T-helper 9 cell (primary cell): ENCODE measurements around the gene PLCE1.
"Not testable (repeated sequence)": the region's sequence is repeated elsewhere in the genome, so short reads cannot be mapped to it uniquely, and the experiment has no call there.

Experiments used
- DNase-seq: peaks from one replicate; pipeline ENCODE4 v3.0.0-alpha.2; 2020
- total RNA-seq, 2 donors: gene quantifications; one replicate each; lab custom pipeline; 2026; lab: John Stamatoyannopoulos, UW

The PLCE1 gene
- total RNA-seq, result 0 to 0.14 reads per million in 2 donors

DNA sequence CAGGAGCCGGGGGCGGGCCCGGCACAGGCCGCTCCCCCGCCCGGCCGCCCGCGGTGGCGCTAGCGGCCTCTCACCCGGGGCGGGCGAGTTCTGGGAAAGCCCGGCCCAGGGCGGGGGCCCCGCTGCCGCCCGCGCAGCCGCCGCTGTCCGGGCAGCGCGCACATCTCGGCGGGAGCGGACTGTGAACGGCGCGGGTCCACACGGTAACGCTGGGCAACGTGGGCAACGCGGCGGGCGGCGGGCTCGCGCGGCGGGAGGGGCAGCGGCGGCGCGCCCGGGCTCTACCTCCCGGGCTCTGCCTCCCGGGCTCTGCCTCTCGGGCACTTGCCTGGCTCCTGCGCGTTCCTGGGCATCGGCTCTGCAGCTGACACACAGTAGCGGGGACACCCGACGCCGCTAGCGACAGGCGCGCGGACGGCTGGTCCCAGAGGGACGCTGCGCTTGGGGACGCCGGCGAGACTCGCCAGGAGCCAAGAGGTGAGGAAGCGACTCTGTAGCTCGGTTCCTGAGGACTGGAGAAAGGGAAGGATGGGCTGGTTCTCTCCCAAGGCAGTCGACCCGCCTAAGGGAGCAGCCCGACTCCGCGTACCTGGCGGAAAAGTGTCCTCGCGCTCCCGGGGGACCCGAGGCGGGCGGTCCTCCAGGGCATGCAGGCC, at the start of gene PLCE1:
TSS of gene PLCE1 (plus strand) at position 150 of the 656 bp plus-strand sequence. CDS start 37,116 bp downstream, outside the sequence.
- no peak for DNase-seq

DNA sequence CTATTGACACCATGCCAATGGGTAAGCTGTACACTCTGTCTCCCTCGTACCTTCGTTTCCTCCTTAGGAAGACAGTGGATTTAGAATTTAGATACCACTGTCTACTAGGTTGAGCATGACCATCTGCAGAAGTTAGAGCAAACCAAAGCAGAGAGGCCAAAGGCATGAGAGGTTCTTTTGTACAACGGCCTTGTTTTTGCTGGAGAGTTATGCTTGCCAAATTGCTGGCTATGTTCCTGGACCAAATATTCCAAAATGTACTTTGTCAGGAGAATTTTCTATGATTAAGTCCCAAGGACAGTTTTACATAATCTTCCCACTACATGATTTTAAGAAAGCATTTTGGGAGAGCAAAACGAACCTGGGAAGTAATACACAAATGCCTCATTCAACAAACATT, 47.9 kb upstream of the PLCE1 start:
- no peak for DNase-seq

DNA sequence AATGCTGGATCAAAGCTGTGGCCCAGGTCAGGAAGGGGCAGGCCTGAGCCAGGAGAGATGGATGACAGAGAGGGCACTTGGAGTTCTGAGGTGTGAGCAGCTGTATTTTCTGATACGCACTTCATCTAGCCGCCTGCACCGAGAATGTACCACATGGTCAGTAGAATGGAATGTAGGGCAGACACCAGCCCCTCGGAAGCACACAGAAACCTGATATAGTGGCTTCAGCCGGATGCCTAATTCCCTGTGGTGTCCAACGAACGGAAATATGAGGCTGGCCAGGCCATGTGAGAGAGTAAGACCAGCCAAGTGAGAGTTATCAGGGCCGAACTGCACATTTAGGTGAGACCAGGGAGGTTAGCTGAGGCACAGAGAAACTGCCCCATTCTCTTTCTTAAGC, 46.7 kb upstream of the PLCE1 start:
- DNase-seq, result no peak

GRCh38 chr10:93947524-93947923, 46.2 kb upstream of the PLCE1 start:
- no peak for DNase-seq

- no peak for DNase-seq
Observed at GRCh38 chr10:93951905-93952304, 41.8 kb upstream of the PLCE1 start.

DNA sequence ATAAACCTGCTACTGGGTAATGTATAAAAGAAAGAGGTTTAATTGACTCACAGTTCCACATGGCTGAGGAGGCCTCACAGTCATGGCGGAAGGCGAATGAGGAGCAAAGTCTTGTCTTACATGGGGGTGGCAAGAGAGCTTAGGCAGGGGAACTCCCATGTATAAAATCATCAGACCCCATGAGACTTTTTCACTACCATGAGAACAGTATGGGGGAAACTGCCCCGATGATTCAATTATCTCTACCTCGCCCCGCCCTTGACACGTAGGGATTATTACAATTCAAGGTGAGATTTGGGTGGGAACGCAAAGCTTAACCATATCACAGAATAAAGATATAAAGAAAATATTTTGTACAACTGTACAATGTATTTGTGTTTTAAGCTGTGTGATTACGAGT, 39.4 kb upstream of the PLCE1 start:
- no peak for DNase-seq

- DNase-seq, result no peak
Observed at GRCh38 chr10:93954726-93955363, 38.9 kb upstream of the PLCE1 start.

DNA sequence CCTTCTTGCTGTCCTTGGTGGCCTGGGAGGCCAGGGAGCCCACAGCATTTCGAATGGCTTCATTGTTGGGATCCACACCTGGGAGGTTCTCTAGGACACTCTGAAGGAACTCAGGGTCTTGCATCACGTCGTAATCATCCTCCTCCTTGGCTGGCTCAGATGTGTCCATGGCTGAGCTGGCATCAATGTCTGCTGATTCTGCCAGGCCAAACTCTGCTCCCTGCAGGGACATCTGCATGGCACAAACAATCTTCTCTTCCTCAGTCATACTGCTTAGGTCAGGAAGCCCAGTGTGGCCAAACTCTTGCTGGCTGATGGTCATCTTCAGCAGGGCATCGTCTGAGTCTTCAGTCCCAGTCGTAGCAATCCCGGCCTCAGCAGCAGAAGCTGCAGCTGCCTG, 34.9 kb upstream of the PLCE1 start:
- DNase-seq, result no peak

DNA sequence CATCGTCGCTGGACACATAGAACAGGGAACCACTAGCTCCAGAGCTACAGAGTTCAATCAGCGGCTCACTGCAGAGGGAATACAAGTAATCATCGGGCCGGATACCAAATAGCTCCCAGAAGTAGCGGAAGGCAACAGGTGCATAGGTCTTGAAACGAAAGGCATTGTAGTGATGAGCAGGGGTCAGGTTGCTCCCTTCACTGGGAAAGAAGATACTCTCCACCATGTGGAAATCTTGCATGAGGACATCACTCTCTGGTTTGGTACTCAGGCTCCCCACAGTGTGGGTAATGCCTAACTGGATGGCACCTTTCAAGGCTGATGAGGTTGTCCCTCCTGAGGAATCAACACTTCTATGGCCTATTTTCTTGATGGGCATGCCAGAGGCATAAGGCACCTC, 32.7 kb upstream of the PLCE1 start:
- DNase-seq, result not testable (repeated sequence)

DNA sequence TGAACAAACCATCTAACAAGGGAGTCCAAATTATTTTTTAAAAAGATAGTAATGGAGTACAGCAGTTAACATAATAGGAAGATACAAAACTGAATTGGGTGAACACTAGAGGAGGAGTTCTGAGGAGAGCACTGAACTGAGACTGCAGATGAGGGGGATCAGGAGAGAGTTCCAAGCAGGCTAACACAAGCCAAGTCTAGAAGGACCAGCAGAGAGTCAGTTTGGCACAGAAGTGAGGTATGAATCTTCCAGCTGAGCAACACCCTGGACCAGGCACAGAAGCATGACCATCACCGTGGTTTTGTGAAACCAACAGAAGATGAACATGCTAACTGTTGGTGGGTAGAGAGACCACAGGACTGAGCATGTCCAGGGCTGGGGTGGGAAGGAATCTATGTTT, 30.8 kb upstream of the PLCE1 start:
- no peak for DNase-seq

GRCh38 chr10:93963434-93963833, 30.3 kb upstream of the PLCE1 start:
- DNase-seq, result no peak

DNA sequence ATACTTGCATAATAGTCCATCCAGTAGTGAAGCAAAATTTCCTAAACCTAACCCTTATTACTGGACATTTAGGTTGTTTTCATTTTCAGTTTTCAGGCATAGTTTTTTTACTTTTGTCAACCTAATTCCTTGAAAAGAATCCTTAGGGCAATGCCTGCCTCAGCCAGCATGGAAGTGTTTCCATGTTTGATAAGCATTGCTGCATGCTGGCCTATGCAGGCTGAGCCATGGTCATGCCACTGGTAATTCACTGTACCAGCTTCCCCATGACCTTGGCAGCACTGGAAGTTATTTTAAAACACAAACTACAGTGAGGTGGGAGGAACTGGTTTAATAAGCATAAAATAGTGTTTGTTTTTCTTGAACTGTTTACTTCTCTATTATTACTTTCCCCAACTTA, 27.8 kb upstream of the PLCE1 start:
- no peak for DNase-seq

GRCh38 chr10:93967756-93968155, 26.0 kb upstream of the PLCE1 start:
- DNase-seq, result no peak

- no peak for DNase-seq
Observed at GRCh38 chr10:93968540-93968945, 25.2 kb upstream of the PLCE1 start.

DNA sequence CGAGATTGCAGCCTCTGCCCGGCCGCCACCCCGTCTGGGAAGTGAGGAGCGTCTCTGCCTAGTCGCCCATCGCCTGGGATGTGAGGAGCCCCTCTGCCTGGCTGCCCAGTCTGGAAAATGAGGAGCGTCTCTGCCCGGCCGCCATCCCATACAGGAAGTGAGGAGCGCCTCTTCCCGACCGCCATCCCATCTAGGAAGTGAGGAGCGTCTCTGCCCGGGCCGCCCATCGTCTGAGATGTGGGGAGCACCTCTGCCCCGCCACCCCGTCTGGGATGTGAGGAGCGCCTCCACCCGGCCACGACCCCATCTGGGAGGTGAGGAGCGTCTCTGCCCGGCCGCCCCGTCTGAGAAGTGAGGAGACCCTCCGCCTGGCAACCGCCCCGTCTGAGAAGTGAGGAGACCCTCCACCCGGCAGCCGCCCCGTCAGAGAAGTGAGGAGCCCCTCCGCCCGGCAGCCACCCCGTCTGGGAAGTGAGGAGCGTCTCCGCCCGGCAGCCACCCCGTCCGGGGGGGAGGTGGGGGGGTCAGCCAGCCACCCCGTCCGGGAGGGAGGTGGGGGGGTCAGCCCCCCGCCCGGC, 23.2 kb upstream of the PLCE1 start:
- DNase-seq, result not testable (repeated sequence)

GRCh38 chr10:93973748-93974445, 19.8 kb upstream of the PLCE1 start:
- no peak for DNase-seq

DNA sequence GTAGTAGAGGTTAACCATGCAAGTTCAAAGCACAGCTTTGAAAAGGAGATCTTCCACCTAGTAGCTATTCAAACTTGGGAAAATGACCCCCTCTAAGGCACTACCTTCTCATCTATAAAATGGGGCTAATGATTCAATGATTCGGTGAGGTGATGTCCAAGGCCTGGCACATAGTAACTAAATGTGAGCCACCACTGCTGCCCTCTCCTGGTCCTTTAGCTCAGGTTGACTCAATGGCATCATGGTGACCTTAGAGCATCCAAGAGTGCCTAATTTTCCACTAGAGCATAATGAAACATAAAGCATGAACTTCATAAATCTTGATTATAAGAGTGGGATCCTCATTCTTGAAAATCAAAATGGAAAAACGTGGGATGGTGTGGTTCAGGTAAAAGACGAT, 16.3 kb upstream of the PLCE1 start:
- no peak for DNase-seq

- no peak for DNase-seq
Observed at GRCh38 chr10:93980486-93980885, 13.2 kb upstream of the PLCE1 start.

DNA sequence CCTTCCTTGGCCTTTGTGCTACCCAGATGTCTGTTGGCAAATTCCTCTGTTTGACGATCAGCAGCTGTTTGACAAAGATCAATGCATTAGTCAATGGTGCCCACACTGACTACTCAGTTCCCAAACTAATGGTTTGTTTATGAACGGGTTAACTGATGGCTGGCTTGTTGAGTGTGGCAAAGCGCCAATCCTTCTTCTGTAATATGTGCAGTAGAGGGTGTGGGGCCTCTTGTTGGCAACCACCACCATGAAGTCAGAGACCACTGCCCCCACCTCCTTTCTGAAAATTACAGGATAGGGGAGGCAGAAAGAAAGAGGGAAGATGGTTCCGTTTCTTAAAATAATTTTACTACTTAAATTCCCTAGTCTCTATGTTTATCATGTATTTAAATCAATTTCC, 2.6 kb upstream of the PLCE1 start:
- no peak for DNase-seq

GRCh38 chr10:93991596-93992284, 2.0 kb upstream of the PLCE1 start:
- no peak for DNase-seq

DNA sequence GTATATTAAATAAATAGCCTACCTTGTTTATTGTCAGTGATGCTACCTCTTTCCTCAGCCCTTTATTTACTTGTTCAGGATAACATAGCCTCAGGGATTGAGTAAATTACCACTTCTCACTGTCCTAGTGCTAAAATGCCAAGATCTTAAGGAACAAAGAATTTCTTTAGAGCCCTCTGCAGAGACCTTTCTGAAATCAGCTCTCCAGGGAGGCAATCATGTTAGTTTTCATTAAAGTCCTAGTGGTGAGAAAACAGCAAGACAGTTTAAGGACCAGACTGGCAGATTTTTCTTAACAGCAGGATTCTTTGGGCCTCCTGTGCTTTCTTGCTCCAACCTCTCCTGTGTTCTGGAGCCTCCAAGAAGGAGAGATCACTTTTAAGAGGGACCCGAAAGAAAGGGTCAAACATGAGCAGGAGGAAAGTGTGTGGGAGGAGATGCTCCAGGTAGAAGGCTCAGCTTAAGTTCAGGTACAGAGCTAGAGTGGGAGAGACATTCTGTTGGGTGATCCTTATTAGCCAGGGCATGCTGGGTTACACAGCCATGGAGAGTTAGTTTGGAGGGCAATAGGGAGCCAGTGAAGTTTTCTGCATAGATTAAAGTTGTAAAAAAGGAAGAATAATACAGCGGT, 1.2 kb upstream of the PLCE1 start:
- DNase-seq, result no peak

DNA sequence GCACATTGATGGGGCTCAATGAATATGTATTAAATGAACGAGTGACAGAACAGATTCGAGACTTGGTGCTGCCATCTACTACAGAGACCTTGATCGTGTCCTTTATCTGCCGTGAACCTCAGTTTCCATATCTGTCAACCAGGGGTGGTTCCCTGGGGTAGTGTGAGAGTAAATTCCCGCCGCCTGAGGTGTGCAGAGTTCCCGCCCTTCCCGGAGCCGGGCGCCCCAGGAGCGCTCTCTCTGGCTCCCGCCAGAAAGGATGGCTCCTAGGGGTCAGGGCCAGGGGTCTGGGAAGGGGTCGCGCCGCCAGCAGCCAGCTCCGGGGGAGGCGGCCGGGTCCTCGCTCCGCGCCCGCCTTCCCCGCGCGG, 333 bp upstream of the PLCE1 start:
- DNase-seq, result no peak

GRCh38 chr10:93994438-93994801, 689 bp downstream of the PLCE1 start:
- no peak for DNase-seq
